Measurements from ENCODE around the gene KCNJ13. TPM values are rescaled to one million over a fixed set of nuclear protein-coding genes. Genes with fewer than 3 reads are reported as not detected.

KCNJ13 gene
- total RNA-seq, 1 donor from 2014 or later: 21.9 TPM

- Histone ChIP-seq H3K79me2 (ENCODE audit: low read depth) (no peaks in the 10 kb centered on the region), H3K9ac (no peak overlapping the region), H3K4me2 (no peak overlapping the region), H3K4me1 (no peaks in the 10 kb centered on the region), H3K4me3 (no peak overlapping the region), H3K9me3 (ENCODE audit: low read depth) (no peaks in the 10 kb centered on the region), H2AFZ (replicated peaks) (no peak overlapping the region), H3K27ac (no peak overlapping the region), H3K27me3 (no peaks in the 10 kb centered on the region), H3K36me3 (peaks cover 51% of the 10 kb centered on the region), H3F3A (ENCODE audit: low read depth) (no peaks in the 10 kb centered on the region), H4K20me1 (ENCODE audit: low read depth) (no peaks in the 10 kb centered on the region)
- Mint-ChIP-seq H3K4me1 (no peaks in the 10 kb centered on the region), H3K27me3 (ENCODE audit: insufficient read depth, low read depth) (no peaks in the 10 kb centered on the region), H3K9me3 (no peaks in the 10 kb centered on the region), H3K36me3 (peaks cover 36% of the 10 kb centered on the region), H3K4me3 (no peak overlapping the region), H3K27ac (no peak overlapping the region)
- no peak for DNase-seq (ENCODE audit: low spot score)
- TF ChIP-seq EZH2 (IDR thresholded peaks at IDR 0.05): no peak
- no peak for TF ChIP-seq EZH2phosphoT487 (IDR thresholded peaks at IDR 0.05)
- no peak for TF ChIP-seq CTCF (IDR thresholded peaks at IDR 0.05)
Observed at GRCh38 chr2:232815569-232815968, 39.2 kb upstream of the KCNJ13 start.

GRCh38 chr2:232810444-232810843, 34.1 kb upstream of the KCNJ13 start:
- no peaks in the 10 kb centered on the region for H3K9me3 Mint-ChIP-seq
- Histone ChIP-seq H3K36me3 (peaks cover 39% of the 10 kb centered on the region), H3K27ac (no peak overlapping the region), H3K9me3 (ENCODE audit: low read depth) (no peaks in the 10 kb centered on the region), H3K4me2 (no peak overlapping the region), H3F3A (ENCODE audit: low read depth) (no peaks in the 10 kb centered on the region), H3K4me3 (no peak overlapping the region), H3K9ac (no peak overlapping the region), H3K27me3 (no peaks in the 10 kb centered on the region), H3K79me2 (ENCODE audit: low read depth) (no peaks in the 10 kb centered on the region), H2AFZ (replicated peaks) (no peak overlapping the region), H3K4me1 (no peaks in the 10 kb centered on the region), H4K20me1 (ENCODE audit: low read depth) (peaks cover under 1% of the 10 kb centered on the region)
- no peak overlapping the region for H3K27ac Mint-ChIP-seq
- DNase-seq (ENCODE audit: low spot score): no peak
- no peak overlapping the region for H3K4me3 Mint-ChIP-seq
- no peaks in the 10 kb centered on the region for H3K27me3 Mint-ChIP-seq (ENCODE audit: insufficient read depth, low read depth)
- H3K4me1 Mint-ChIP-seq: no peaks in the 10 kb centered on the region
- TF ChIP-seq CTCF (IDR thresholded peaks at IDR 0.05): no peak
- TF ChIP-seq EZH2phosphoT487 (IDR thresholded peaks at IDR 0.05): no peak
- TF ChIP-seq EZH2 (IDR thresholded peaks at IDR 0.05): no peak
- H3K36me3 Mint-ChIP-seq: peaks cover 28% of the 10 kb centered on the region

- Mint-ChIP-seq H3K27ac (no peak overlapping the region), H3K4me3 (no peak overlapping the region), H3K27me3 (ENCODE audit: insufficient read depth, low read depth) (no peaks in the 10 kb centered on the region), H3K9me3 (peaks cover 2% of the 10 kb centered on the region), H3K36me3 (peaks cover 30% of the 10 kb centered on the region), H3K4me1 (no peaks in the 10 kb centered on the region)
- Histone ChIP-seq H3K9me3 (ENCODE audit: low read depth) (no peaks in the 10 kb centered on the region), H3K9ac (no peak overlapping the region), H3K4me2 (no peak overlapping the region), H3K27ac (no peak overlapping the region), H3K36me3 (peaks cover 41% of the 10 kb centered on the region), H3K4me1 (no peaks in the 10 kb centered on the region), H2AFZ (replicated peaks) (no peak overlapping the region), H3F3A (ENCODE audit: low read depth) (no peaks in the 10 kb centered on the region), H3K79me2 (ENCODE audit: low read depth) (no peaks in the 10 kb centered on the region), H3K27me3 (no peaks in the 10 kb centered on the region), H4K20me1 (ENCODE audit: low read depth) (peaks cover 3% of the 10 kb centered on the region), H3K4me3 (no peak overlapping the region)
- DNase-seq (ENCODE audit: low spot score): no peak
- TF ChIP-seq EZH2phosphoT487 (IDR thresholded peaks at IDR 0.05): no peak
- no peak for TF ChIP-seq CTCF (IDR thresholded peaks at IDR 0.05)
- no peak for TF ChIP-seq EZH2 (IDR thresholded peaks at IDR 0.05)
Observed at GRCh38 chr2:232809349-232810124, 33.2 kb upstream of the KCNJ13 start.
